ENCODE results near the gene OR4F16.
"Not testable (repeated sequence)": the region's sequence is repeated elsewhere in the genome, so short reads cannot be mapped to it uniquely, and the experiment has no call there.

Gene OR4F16

GRCh38 chr1:686554-686953 lies at the start of gene OR4F16:
OR4F16 (minus strand) TSS chr1:686654; CDS start chr1:686654, 0 bp downstream.
- DNase-seq (ENCODE audit: low read depth in 2 of 2); H3K4me3 ChIP-seq (replicated peaks in 1 of 2; ENCODE audit: low read depth in 2 of 2, low read length in 2 of 2): not testable (repeated sequence)

DNA sequence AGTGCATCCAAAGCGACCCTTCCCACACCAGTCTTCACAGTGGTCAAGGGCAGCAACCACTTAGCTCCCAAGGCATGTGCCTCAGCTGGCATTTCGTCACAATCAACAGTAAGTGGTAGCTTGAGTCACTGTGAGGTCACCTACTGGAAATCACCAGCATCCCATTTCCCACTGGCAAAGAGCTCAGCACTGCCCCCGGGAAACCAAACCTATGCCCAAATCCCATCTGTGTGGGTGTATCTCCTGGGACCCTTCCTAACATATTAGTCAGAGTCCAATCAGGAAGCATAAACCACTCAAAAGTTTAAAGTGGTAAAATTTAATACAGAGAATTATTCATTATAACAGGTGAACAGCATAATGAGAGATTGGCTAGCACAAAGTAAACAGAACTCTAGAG lies 47.2 kb upstream of the OR4F16 start:
- DNase-seq (ENCODE audit: low read depth in 2 of 2); H3K4me3 ChIP-seq (replicated peaks in 1 of 2; ENCODE audit: low read depth in 2 of 2, low read length in 2 of 2): not testable (repeated sequence)

DNA sequence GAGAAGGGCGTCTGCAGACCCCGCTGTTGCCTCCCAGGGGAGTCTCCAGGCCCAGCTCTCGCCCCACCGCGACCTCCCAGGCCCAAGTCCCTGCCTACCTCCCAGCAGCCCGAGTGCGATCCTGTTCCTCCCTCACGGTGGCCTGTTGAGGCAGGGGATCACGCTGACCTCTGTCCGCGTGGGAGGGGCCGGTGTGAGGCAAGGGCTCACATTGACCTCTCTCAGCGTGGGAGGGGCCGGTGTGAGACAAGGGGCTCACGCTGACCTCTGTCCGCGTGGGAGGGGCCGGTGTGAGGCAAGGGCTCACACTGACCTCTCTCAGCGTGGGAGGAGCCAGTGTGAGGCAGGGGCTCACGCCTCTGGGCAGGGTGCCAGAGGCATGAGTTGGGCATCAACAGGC lies 40.6 kb upstream of the OR4F16 start:
- H3K4me3 ChIP-seq (replicated peaks in 1 of 2; ENCODE audit: low read depth in 2 of 2, low read length in 2 of 2), result not testable (repeated sequence)

More for the DNA sequence above, 40.6 kb upstream of the OR4F16 start:
- DNase-seq (ENCODE audit: low read depth in 2 of 2), result not testable (repeated sequence)
